Breast epithelium (tissue), 3 donors: Measurements from ENCODE around the gene EFCAB3.
"Not testable (repeated sequence)": the region's sequence is repeated elsewhere in the genome, so short reads cannot be mapped to it uniquely, and the experiment has no call there.

Experiments used
- CTCF ChIP-seq, 3 donors: fragments of 450-650 bp; IDR thresholded peaks; one replicate each; pipeline ENCODE4 v1.5.1; 2016 to 2017; ENCODE audit warnings: antibody characterized with exemption in 3 of 3, mild to moderate bottlenecking in 3 of 3, moderate library complexity in 3 of 3
- POLR2A ChIP-seq: fragments of 450-650 bp; IDR thresholded peaks from one replicate; pipeline ENCODE4 v1.6.1; 2016; ENCODE audit warnings: antibody characterized with exemption, mild to moderate bottlenecking, moderate library complexity

GRCh38 chr17:62464422-62464821, 84.1 kb downstream of the EFCAB3 start:
- TF ChIP-seq CTCF (IDR thresholded peaks at IDR 0.05); POLR2A: not testable (repeated sequence)
